AG04449 (cell line): Measurements from ENCODE around the gene DOCK1.

Experiments
- CTCF ChIA-PET: fragments of 350-600 bp; formaldehyde crosslinking; extraction: SDS; loops from one replicate; lab custom pipeline; 2021; ENCODE audit warnings: antibody characterized with exemption; lab: Yijun Ruan, JAX
- POLR2A ChIA-PET: fragments of 400-600, 350-600 bp; formaldehyde crosslinking; extraction: SDS; loops from one replicate; lab custom pipeline; 2020; ENCODE audit warnings: antibody characterized with exemption, inconsistent platforms; lab: Yijun Ruan, JAX
- DNase-seq: peaks from one replicate; pipeline ENCODE4 v3.0.0-alpha.2; 2010; ENCODE audit warnings: low read depth, low spot score
- H3K4me3 ChIP-seq: 2 replicates; pipeline ENCODE4 v1.5.1; 2011; ENCODE audit warnings: low read depth, mild to moderate bottlenecking, control low read depth, low read length
- CTCF ChIP-seq: IDR thresholded peaks from one replicate; pipeline ENCODE4 v1.5.1; 2011; ENCODE audit warnings: mild to moderate bottlenecking, moderate library complexity, low read length, control low read depth, inconsistent platforms; ENCODE audit not compliant: insufficient read depth; ENCODE audit errors: missing control alignments

The DOCK1 gene

GRCh38 chr10:126957111-126957510 lies 51.9 kb downstream of the DOCK1 start:
- no peak overlapping the region for H3K4me3 ChIP-seq
- POLR2A ChIA-PET = no interaction called here
- TF ChIP-seq CTCF = no peak
- CTCF ChIA-PET = interaction anchor here (1.2 kb wide), 1 partner anchor 8 kb away, joined by 5 read pairs; no protein-coding TSS in a partner anchor
- no peak for DNase-seq

GRCh38 chr10:126959431-126959830 lies 54.2 kb downstream of the DOCK1 start:
- POLR2A ChIA-PET = no interaction called here
- CTCF ChIA-PET = no interaction called here
- DNase-seq = no peak
- no peak overlapping the region for H3K4me3 ChIP-seq
- no peak for TF ChIP-seq CTCF

- ChIA-PET CTCF (no interaction called here), POLR2A (no interaction called here)
- H3K4me3 ChIP-seq = no peak overlapping the region
- no peak for DNase-seq
- TF ChIP-seq CTCF = no peak
These were observed 54.9 kb downstream of the DOCK1 start for GRCh38 chr10:126959906-126960685.

GRCh38 chr10:126963354-126963753 lies 58.1 kb downstream of the DOCK1 start:
- CTCF ChIA-PET = no interaction called here

GRCh38 chr10:126964190-126964589 lies 59.0 kb downstream of the DOCK1 start:
- TF ChIP-seq CTCF = no peak
- no peak for DNase-seq
- CTCF ChIA-PET = no interaction called here
- POLR2A ChIA-PET = no interaction called here
- no peak overlapping the region for H3K4me3 ChIP-seq

More at GRCh38 chr10:126963354-126963753, 58.1 kb downstream of the DOCK1 start:
- H3K4me3 ChIP-seq = no peak overlapping the region
- no peak for TF ChIP-seq CTCF
- POLR2A ChIA-PET = no interaction called here
- no peak for DNase-seq

- H3K4me3 ChIP-seq = no peak overlapping the region
- DNase-seq = no peak
- CTCF ChIA-PET = no interaction called here
- TF ChIP-seq CTCF = no peak
- POLR2A ChIA-PET = no interaction called here
These were observed 61.7 kb downstream of the DOCK1 start for GRCh38 chr10:126966938-126967337.
